B cell (primary cell): ENCODE data around the gene C12orf57.

Experiments
- CTCF ChIP-seq: fragments of 200-600 bp; IDR thresholded peaks from one replicate; pipeline ENCODE4 v1.8.0; 2022; ENCODE audit warnings: antibody characterized with exemption, mild to moderate bottlenecking
- EZH2 ChIP-seq: IDR thresholded peaks from 2 replicates; pipeline ENCODE4 v1.6.1; 2012; ENCODE audit warnings: borderline replicate concordance, low read depth, mild to moderate bottlenecking, moderate library complexity, low read length; ENCODE audit not compliant: insufficient read depth, poor library complexity, severe bottlenecking

- TF ChIP-seq CTCF, result no peak
- no peak for TF ChIP-seq EZH2
Observed at GRCh38 chr12:6952863-6953441, 9.1 kb downstream of the C12orf57 start.
